NB4 (cell line): ENCODE results near the gene KRT4.
"Not testable (repeated sequence)": the region's sequence is repeated elsewhere in the genome, so short reads cannot be mapped to it uniquely, and the experiment has no call there.

ENCODE experiments used
- DNase-seq: peaks from one replicate; pipeline ENCODE4 v3.0.0; 2010; ENCODE audit warnings: low read depth
- H3K4me3 ChIP-seq: one replicate; pipeline ENCODE4 v1.5.1; 2011; ENCODE audit warnings: mild to moderate bottlenecking, low read depth, low read length, moderate library complexity
- CTCF ChIP-seq: IDR thresholded peaks from one replicate; pipeline ENCODE4 v1.5.1; 2012; ENCODE audit warnings: low read depth, low read length
- MAX ChIP-seq: IDR thresholded peaks from 2 replicates; pipeline ENCODE4 v1.6.1; 2011; ENCODE audit warnings: low read depth, low read length
- MYC ChIP-seq: IDR thresholded peaks from 2 replicates; pipeline ENCODE4 v1.6.1; 2011; ENCODE audit warnings: low read depth, low read length
- POLR2A ChIP-seq: IDR thresholded peaks from 2 replicates; pipeline ENCODE4 v1.6.1; 2011; ENCODE audit warnings: mild to moderate bottlenecking; ENCODE audit not compliant: insufficient read length; ENCODE audit errors: extremely low read depth

Gene KRT4

GRCh38 chr12:52813885-52814709, at the start of gene KRT4:
Gene KRT4 (minus strand): TSS chr12:52814116. CDS start chr12:52814058, 58 bp downstream.
- TF ChIP-seq MAX (no peak), MYC (no peak), CTCF (no peak), POLR2A (no peak)
- H3K4me3 ChIP-seq: no peak within 1 kb of the TSS
- DNase-seq: no peak

- no peak overlapping the region for H3K4me3 ChIP-seq
- TF ChIP-seq POLR2A (no peak), MAX (no peak), CTCF (no peak), MYC (no peak)
- no peak for DNase-seq
Observed at GRCh38 chr12:52862023-52862422, 48.1 kb upstream of the KRT4 start.

GRCh38 chr12:52861511-52861910, 47.6 kb upstream of the KRT4 start:
- TF ChIP-seq MAX: no peak
- TF ChIP-seq POLR2A: no peak
- no peak for TF ChIP-seq MYC
- TF ChIP-seq CTCF: no peak
- no peak for DNase-seq
- no peak overlapping the region for H3K4me3 ChIP-seq

GRCh38 chr12:52860102-52860823, 46.3 kb upstream of the KRT4 start:
- TF ChIP-seq CTCF (no peak), MYC (no peak), POLR2A (no peak), MAX (no peak)
- no peak overlapping the region for H3K4me3 ChIP-seq
- DNase-seq: peak; percentile 26

GRCh38 chr12:52857500-52857899, 43.6 kb upstream of the KRT4 start:
- TF ChIP-seq POLR2A (no peak), MYC (no peak)
- no peak overlapping the region for H3K4me3 ChIP-seq
- no peak for DNase-seq

- DNase-seq: no peak
- H3K4me3 ChIP-seq: no peak overlapping the region
- TF ChIP-seq POLR2A (no peak), CTCF (no peak), MAX (no peak), MYC (no peak)
Observed at GRCh38 chr12:52856787-52857186, 42.9 kb upstream of the KRT4 start.

GRCh38 chr12:52856077-52856476, 42.2 kb upstream of the KRT4 start:
- H3K4me3 ChIP-seq, DNase-seq: not testable (repeated sequence)
